ENCODE data around the gene TCF7L1. TPM values are rescaled to one million over a fixed set of nuclear protein-coding genes. Genes with fewer than 3 reads are reported as not detected.

TCF7L1 gene
- total RNA-seq, 1 experiment from 2014 or later, result 2.8 TPM

GRCh38 chr2:85173909-85174308 is 40.7 kb downstream of the TCF7L1 start:
- no TSS peak for BruUV-seq (replicated peaks)
- no peaks in the 10 kb centered on the region for H3F3A ChIP-seq (ENCODE audit: insufficient read depth, low read depth)
- no peaks in the 10 kb centered on the region for H3K27me3 ChIP-seq (ENCODE audit: insufficient read depth, low read depth)
- no peak for DNase-seq
- H3K79me2 ChIP-seq (ENCODE audit: low read depth), result no peaks in the 10 kb centered on the region
- no peaks in the 10 kb centered on the region for H3K4me1 ChIP-seq (replicated peaks; ENCODE audit: insufficient read depth)
- H3K27ac ChIP-seq, result no peak overlapping the region
- intact Hi-C loops (cut with micrococcal nuclease; ENCODE audit: unreplicated experiment), result no loop called here
- CTCF ChIA-PET, result no interaction called here
- no peak overlapping the region for H2AFZ ChIP-seq
- H4K20me1 ChIP-seq (ENCODE audit: insufficient read depth), result no peaks in the 10 kb centered on the region
- H3K4me3 ChIP-seq, result no peak overlapping the region
- POLR2A ChIA-PET (ENCODE audit: unreplicated experiment), result no interaction called here
- H3K9me3 ChIP-seq (ENCODE audit: insufficient read depth, low read depth), result no peaks in the 10 kb centered on the region
- H3K4me2 ChIP-seq, result no peak overlapping the region
- no peaks in the 10 kb centered on the region for H3K9me2 ChIP-seq (ENCODE audit: insufficient read depth)
- TF ChIP-seq CTCF (conservative IDR thresholded peaks at IDR 0.05) (no peak), EZH2 (IDR thresholded peaks at IDR 0.05; ENCODE audit: low read depth) (no peak)
- no peaks in the 10 kb centered on the region for H3K36me3 ChIP-seq (ENCODE audit: low read depth)

- H3K9me3 ChIP-seq (ENCODE audit: insufficient read depth, low read depth), result no peaks in the 10 kb centered on the region
- no peak overlapping the region for H2AFZ ChIP-seq
- intact Hi-C loops (cut with micrococcal nuclease; ENCODE audit: unreplicated experiment), result no loop called here
- no peaks in the 10 kb centered on the region for H3K4me1 ChIP-seq (replicated peaks; ENCODE audit: insufficient read depth)
- H3K27ac ChIP-seq, result no peak overlapping the region
- H3K79me2 ChIP-seq (ENCODE audit: low read depth), result no peaks in the 10 kb centered on the region
- no peak overlapping the region for H3K4me3 ChIP-seq
- no peak for TF ChIP-seq EZH2 (IDR thresholded peaks at IDR 0.05; ENCODE audit: low read depth)
- TF ChIP-seq CTCF (conservative IDR thresholded peaks at IDR 0.05), result no peak
- no peaks in the 10 kb centered on the region for H3F3A ChIP-seq (ENCODE audit: insufficient read depth, low read depth)
- H3K27me3 ChIP-seq (ENCODE audit: insufficient read depth, low read depth), result no peaks in the 10 kb centered on the region
- H3K36me3 ChIP-seq (ENCODE audit: low read depth), result no peaks in the 10 kb centered on the region
- BruUV-seq (replicated peaks), result no TSS peak
- ChIA-PET CTCF (interaction anchor here (0.6 kb wide), 1 partner anchor 393 kb away, joined by 5 read pairs; no protein-coding TSS in a partner anchor), POLR2A (ENCODE audit: unreplicated experiment) (no interaction called here)
- H3K4me2 ChIP-seq, result no peak overlapping the region
- no peaks in the 10 kb centered on the region for H3K9me2 ChIP-seq (ENCODE audit: insufficient read depth)
- DNase-seq, result no peak
- H4K20me1 ChIP-seq (ENCODE audit: insufficient read depth), result no peaks in the 10 kb centered on the region
These were observed 41.8 kb downstream of the TCF7L1 start for GRCh38 chr2:85174943-85175342.

- no TSS peak for BruUV-seq (replicated peaks)
- no peak overlapping the region for H3K4me3 ChIP-seq
- no peaks in the 10 kb centered on the region for H3K9me2 ChIP-seq (ENCODE audit: insufficient read depth)
- H3K79me2 ChIP-seq (ENCODE audit: low read depth), result no peaks in the 10 kb centered on the region
- no peak overlapping the region for H3K27ac ChIP-seq
- no peaks in the 10 kb centered on the region for H3K9me3 ChIP-seq (ENCODE audit: insufficient read depth, low read depth)
- no peaks in the 10 kb centered on the region for H3K4me1 ChIP-seq (replicated peaks; ENCODE audit: insufficient read depth)
- H3K27me3 ChIP-seq (ENCODE audit: insufficient read depth, low read depth), result no peaks in the 10 kb centered on the region
- no peak for DNase-seq
- H3F3A ChIP-seq (ENCODE audit: insufficient read depth, low read depth), result no peaks in the 10 kb centered on the region
- POLR2A ChIA-PET (ENCODE audit: unreplicated experiment), result no interaction called here
- no peak overlapping the region for H3K4me2 ChIP-seq
- TF ChIP-seq EZH2 (IDR thresholded peaks at IDR 0.05; ENCODE audit: low read depth), result no peak
- no peak for TF ChIP-seq CTCF (conservative IDR thresholded peaks at IDR 0.05)
- no peaks in the 10 kb centered on the region for H3K36me3 ChIP-seq (ENCODE audit: low read depth)
- CTCF ChIA-PET, result interaction anchor here (0.6 kb wide), 1 partner anchor 392 kb away, joined by 5 read pairs; no protein-coding TSS in a partner anchor
- H2AFZ ChIP-seq, result no peak overlapping the region
- intact Hi-C loops (cut with micrococcal nuclease; ENCODE audit: unreplicated experiment), result no loop called here
- H4K20me1 ChIP-seq (ENCODE audit: insufficient read depth), result no peaks in the 10 kb centered on the region
These were observed 42.4 kb downstream of the TCF7L1 start for GRCh38 chr2:85175369-85176299.
